ENCODE data around the gene CBR3. TPM values are rescaled to one million over a fixed set of nuclear protein-coding genes. Genes with fewer than 3 reads are reported as not detected.

The CBR3 gene
- polyA plus RNA-seq, 1 of the 3 experiments (the other 2 are of a cell fraction), result 6.7 TPM

GRCh38 chr21:36183144-36183795, 48.4 kb downstream of the CBR3 start (continued):
- TF ChIP-seq EZH2phosphoT487 (IDR thresholded peaks at IDR 0.05; ENCODE audit: borderline replicate concordance, low read depth), result no peak
- TF ChIP-seq MXI1 (IDR thresholded peaks at IDR 0.05; ENCODE audit: low read depth, low read length), result no peak
- TF ChIP-seq GABPA (IDR thresholded peaks at IDR 0.05; ENCODE audit: low read depth), result no peak

DNA sequence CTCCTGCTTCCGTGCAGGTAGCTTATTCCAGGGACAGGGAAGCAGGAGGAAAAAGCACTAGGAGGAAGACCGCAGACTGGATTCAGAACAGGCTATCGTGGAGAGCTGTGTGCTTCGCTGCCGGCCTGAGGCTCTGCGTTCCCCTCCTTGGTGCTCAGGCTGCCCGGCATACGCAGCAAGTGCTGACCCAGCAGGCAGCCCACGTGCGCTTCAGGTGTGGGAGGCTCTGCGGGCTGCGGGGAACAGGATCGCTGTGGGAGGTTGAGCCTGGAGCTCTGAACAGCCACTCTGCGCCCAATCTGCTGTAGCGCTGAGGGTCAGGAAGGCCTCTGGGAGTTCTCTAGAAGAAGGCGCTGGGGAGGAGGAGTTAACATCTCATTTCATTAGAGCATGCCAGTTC, 49.7 kb downstream of the CBR3 start:
- WGBS (ENCODE audit: low lambda C conversion rate), result 88% methylated on average over 10 of the region's 16 CpGs
- Histone ChIP-seq H3K27me3 (ENCODE audit: insufficient read depth) (no peaks in the 10 kb centered on the region), H3K9me3 (no peaks in the 10 kb centered on the region), H3K4me2 (no peak overlapping the region), H3K36me3 (replicated peaks in 1 of 2; ENCODE audit: control insufficient read depth in 1 of 2, insufficient read depth in 2 of 2, low read length in 1 of 2) (no peaks in the 10 kb centered on the region), H3K4me1 (ENCODE audit: control insufficient read depth in 1 of 2, insufficient read depth in 2 of 2, low read depth in 1 of 2, low read length in 1 of 2) (no peaks in the 10 kb centered on the region; a peak in 1 of 4 replicates), H3K9ac (no peak overlapping the region), H3K27ac (ENCODE audit: low read depth in 2 of 2, low read length in 1 of 2) (no peak overlapping the region), H3K4me3 (ENCODE audit: low read depth in 2 of 2, low read length in 1 of 2) (no peak overlapping the region), H3K9me2 (no peaks in the 10 kb centered on the region), H3K79me2 (ENCODE audit: insufficient read depth) (no peaks in the 10 kb centered on the region), H3F3A (replicated peaks; ENCODE audit: insufficient read depth) (no peaks in the 10 kb centered on the region), H2AFZ (ENCODE audit: low read depth) (no peak overlapping the region), H4K20me1 (ENCODE audit: insufficient read depth) (no peaks in the 10 kb centered on the region)
- no peak for DNase-seq
- ChIA-PET POLR2A (no interaction called here), CTCF (interaction anchor here (1.0 kb wide), 1 partner anchor 9 kb away, joined by 3 read pairs; no protein-coding TSS in a partner anchor)
- TF ChIP-seq USF2 (IDR thresholded peaks at IDR 0.05; ENCODE audit: borderline replicate concordance, low read depth, low read length), result no peak

GRCh38 chr21:36185523-36185922, 50.6 kb downstream of the CBR3 start:
- TF ChIP-seq IRF3 (IDR thresholded peaks at IDR 0.05; ENCODE audit: low read depth, low read length) (no peak), GATA2 (CRISPR knock-in tag; IDR thresholded peaks at IDR 0.05) (no peak)
- Histone ChIP-seq H3K9me3 (no peaks in the 10 kb centered on the region), H4K20me1 (ENCODE audit: insufficient read depth) (no peaks in the 10 kb centered on the region), H2AFZ (ENCODE audit: low read depth) (no peak overlapping the region), H3K4me1 (ENCODE audit: control insufficient read depth in 1 of 2, insufficient read depth in 2 of 2, low read depth in 1 of 2, low read length in 1 of 2) (no peaks in the 10 kb centered on the region; a peak in 1 of 4 replicates), H3K9me2 (no peaks in the 10 kb centered on the region), H3F3A (replicated peaks; ENCODE audit: insufficient read depth) (no peaks in the 10 kb centered on the region), H3K27me3 (ENCODE audit: insufficient read depth) (no peaks in the 10 kb centered on the region), H3K4me3 (ENCODE audit: low read depth in 2 of 2, low read length in 1 of 2) (no peak overlapping the region), H3K4me2 (no peak overlapping the region), H3K36me3 (replicated peaks in 1 of 2; ENCODE audit: control insufficient read depth in 1 of 2, insufficient read depth in 2 of 2, low read length in 1 of 2) (no peaks in the 10 kb centered on the region), H3K9ac (no peak overlapping the region), H3K79me2 (ENCODE audit: insufficient read depth) (no peaks in the 10 kb centered on the region), H3K27ac (ENCODE audit: low read depth in 2 of 2, low read length in 1 of 2) (no peak overlapping the region)
- no peak for DNase-seq
- CTCF ChIA-PET, result interaction anchor here (1.0 kb wide), 1 partner anchor 8 kb away, joined by 3 read pairs; no protein-coding TSS in a partner anchor
- POLR2A ChIA-PET, result no interaction called here
- 96% methylated on average over 9 of the region's 9 CpGs for WGBS (ENCODE audit: low lambda C conversion rate)

Measured in SK-N-SH (cell line).